Measurements from ENCODE around the gene CCNJL.
"Not testable (repeated sequence)": the region's sequence is repeated elsewhere in the genome, so short reads cannot be mapped to it uniquely, and the experiment has no call there.

DNA sequence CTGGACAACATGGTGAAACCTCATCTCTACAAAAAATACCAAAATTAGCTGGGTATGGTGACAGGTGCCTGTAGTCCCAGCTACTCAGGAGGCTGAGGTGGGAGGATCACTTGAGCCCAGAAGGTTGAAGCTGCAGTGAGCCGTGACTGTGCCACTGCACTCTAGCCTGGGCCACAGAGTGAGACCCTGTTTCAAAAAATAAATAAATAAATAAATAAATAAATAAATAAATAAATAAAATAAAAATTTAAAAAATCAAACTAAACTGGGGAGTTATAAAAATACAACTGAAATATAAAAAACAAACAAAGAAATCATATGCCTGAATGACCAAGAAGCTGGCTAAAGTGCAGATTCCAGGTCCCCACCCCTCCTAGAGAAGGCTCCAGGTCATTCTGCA, 62.8 kb downstream of the CCNJL start:
- TF ChIP-seq, protein P1, sequence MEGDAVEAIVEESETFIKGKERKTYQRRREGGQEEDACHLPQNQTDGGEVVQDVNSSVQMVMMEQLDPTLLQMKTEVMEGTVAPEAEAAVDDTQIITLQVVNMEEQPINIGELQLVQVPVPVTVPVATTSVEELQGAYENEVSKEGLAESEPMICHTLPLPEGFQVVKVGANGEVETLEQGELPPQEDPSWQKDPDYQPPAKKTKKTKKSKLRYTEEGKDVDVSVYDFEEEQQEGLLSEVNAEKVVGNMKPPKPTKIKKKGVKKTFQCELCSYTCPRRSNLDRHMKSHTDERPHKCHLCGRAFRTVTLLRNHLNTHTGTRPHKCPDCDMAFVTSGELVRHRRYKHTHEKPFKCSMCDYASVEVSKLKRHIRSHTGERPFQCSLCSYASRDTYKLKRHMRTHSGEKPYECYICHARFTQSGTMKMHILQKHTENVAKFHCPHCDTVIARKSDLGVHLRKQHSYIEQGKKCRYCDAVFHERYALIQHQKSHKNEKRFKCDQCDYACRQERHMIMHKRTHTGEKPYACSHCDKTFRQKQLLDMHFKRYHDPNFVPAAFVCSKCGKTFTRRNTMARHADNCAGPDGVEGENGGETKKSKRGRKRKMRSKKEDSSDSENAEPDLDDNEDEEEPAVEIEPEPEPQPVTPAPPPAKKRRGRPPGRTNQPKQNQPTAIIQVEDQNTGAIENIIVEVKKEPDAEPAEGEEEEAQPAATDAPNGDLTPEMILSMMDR (IDR thresholded peaks at IDR 0.05) = not testable (repeated sequence)
- not testable (repeated sequence) for TF ChIP-seq ZFX (IDR thresholded peaks at IDR 0.05; ENCODE audit: borderline replicate concordance)

All from 22Rv1 (cell line).